Body of pancreas (tissue), 4 donors: Measurements from ENCODE around the gene RANBP1.

Experiments
- CTCF ChIP-seq, 7 experiments: fragments of 450-650 bp in 4 of 7; fragments of 200-600 bp in 3 of 7; sonication (generic) in 3 of 7; IDR thresholded peaks; one replicate each; pipeline ENCODE4 v1.5.1; 2016 to 2019; ENCODE audit warnings: antibody characterized with exemption in 7 of 7
- POLR2A ChIP-seq, 3 donors: fragments of 450-650 bp; IDR thresholded peaks; one replicate each; pipeline ENCODE4 v1.6.1; 2016; ENCODE audit warnings: antibody characterized with exemption in 3 of 3, mild to moderate bottlenecking in 2 of 3

DNA sequence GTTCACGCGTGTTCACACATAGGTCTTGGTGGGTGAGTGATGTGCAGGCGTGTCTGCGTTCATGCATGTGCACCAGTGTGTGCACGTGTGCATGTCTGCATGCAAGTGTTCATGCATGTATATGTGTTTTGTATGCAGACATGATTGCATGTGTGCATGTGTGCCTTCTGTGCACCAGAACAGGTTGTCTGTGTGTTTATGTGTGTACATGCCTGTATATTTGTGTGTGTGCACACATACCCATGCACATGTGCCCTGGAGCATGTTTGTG, 20.6 kb downstream of the RANBP1 start:
- TF ChIP-seq CTCF (IDR thresholded peaks at IDR 0.05) (no peak), POLR2A (IDR thresholded peaks at IDR 0.05) (no peak)
